IPS-18a (cell line): Measurements from ENCODE around the gene ARHGAP33.

ENCODE experiments used
- H3K27ac ChIP-seq: one replicate; pipeline ENCODE4 v1.5.1; 2013; ENCODE audit warnings: low read length
- H3K27me3 ChIP-seq: one replicate; pipeline ENCODE4 v1.6.1; 2013; ENCODE audit warnings: mild to moderate bottlenecking, low read length; ENCODE audit not compliant: control insufficient read depth, insufficient read depth
- H3K36me3 ChIP-seq: one replicate; pipeline ENCODE4 v1.6.1; 2013; ENCODE audit warnings: low read depth, low read length; ENCODE audit not compliant: control insufficient read depth
- H3K4me1 ChIP-seq: one replicate; pipeline ENCODE4 v1.6.1; 2013; ENCODE audit warnings: low read depth, low read length; ENCODE audit not compliant: control insufficient read depth
- H3K4me3 ChIP-seq: one replicate; pipeline ENCODE4 v1.5.1; 2013; ENCODE audit warnings: low read length
- H3K9ac ChIP-seq: one replicate; pipeline ENCODE4 v1.6.1; 2013; ENCODE audit warnings: mild to moderate bottlenecking, low read length, moderate library complexity
- H3K9me3 ChIP-seq: one replicate; pipeline ENCODE4 v1.6.1; 2013; ENCODE audit warnings: low read depth, low read length; ENCODE audit not compliant: control insufficient read depth

ARHGAP33 gene, protein sequence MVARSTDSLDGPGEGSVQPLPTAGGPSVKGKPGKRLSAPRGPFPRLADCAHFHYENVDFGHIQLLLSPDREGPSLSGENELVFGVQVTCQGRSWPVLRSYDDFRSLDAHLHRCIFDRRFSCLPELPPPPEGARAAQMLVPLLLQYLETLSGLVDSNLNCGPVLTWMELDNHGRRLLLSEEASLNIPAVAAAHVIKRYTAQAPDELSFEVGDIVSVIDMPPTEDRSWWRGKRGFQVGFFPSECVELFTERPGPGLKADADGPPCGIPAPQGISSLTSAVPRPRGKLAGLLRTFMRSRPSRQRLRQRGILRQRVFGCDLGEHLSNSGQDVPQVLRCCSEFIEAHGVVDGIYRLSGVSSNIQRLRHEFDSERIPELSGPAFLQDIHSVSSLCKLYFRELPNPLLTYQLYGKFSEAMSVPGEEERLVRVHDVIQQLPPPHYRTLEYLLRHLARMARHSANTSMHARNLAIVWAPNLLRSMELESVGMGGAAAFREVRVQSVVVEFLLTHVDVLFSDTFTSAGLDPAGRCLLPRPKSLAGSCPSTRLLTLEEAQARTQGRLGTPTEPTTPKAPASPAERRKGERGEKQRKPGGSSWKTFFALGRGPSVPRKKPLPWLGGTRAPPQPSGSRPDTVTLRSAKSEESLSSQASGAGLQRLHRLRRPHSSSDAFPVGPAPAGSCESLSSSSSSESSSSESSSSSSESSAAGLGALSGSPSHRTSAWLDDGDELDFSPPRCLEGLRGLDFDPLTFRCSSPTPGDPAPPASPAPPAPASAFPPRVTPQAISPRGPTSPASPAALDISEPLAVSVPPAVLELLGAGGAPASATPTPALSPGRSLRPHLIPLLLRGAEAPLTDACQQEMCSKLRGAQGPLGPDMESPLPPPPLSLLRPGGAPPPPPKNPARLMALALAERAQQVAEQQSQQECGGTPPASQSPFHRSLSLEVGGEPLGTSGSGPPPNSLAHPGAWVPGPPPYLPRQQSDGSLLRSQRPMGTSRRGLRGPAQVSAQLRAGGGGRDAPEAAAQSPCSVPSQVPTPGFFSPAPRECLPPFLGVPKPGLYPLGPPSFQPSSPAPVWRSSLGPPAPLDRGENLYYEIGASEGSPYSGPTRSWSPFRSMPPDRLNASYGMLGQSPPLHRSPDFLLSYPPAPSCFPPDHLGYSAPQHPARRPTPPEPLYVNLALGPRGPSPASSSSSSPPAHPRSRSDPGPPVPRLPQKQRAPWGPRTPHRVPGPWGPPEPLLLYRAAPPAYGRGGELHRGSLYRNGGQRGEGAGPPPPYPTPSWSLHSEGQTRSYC

GRCh38 chr19:35775298-35776101 lies at the start of gene ARHGAP33:
Gene ARHGAP33 (plus strand): TSS chr19:35775564. CDS start chr19:35775659, 95 bp downstream.
- H3K9me3 ChIP-seq, result no peaks in the 10 kb centered on the region
- H3K9ac ChIP-seq, result no peak within 1 kb of the TSS
- H3K27ac ChIP-seq, result no peak within 1 kb of the TSS
- H3K36me3 ChIP-seq, result no peaks in the 10 kb centered on the region
- peak within 1 kb of the TSS; percentile 67 for H3K4me3 ChIP-seq
- H3K4me1 ChIP-seq, result peaks cover 17% of the 10 kb centered on the region
- peaks cover 21% of the 10 kb centered on the region for H3K27me3 ChIP-seq

DNA sequence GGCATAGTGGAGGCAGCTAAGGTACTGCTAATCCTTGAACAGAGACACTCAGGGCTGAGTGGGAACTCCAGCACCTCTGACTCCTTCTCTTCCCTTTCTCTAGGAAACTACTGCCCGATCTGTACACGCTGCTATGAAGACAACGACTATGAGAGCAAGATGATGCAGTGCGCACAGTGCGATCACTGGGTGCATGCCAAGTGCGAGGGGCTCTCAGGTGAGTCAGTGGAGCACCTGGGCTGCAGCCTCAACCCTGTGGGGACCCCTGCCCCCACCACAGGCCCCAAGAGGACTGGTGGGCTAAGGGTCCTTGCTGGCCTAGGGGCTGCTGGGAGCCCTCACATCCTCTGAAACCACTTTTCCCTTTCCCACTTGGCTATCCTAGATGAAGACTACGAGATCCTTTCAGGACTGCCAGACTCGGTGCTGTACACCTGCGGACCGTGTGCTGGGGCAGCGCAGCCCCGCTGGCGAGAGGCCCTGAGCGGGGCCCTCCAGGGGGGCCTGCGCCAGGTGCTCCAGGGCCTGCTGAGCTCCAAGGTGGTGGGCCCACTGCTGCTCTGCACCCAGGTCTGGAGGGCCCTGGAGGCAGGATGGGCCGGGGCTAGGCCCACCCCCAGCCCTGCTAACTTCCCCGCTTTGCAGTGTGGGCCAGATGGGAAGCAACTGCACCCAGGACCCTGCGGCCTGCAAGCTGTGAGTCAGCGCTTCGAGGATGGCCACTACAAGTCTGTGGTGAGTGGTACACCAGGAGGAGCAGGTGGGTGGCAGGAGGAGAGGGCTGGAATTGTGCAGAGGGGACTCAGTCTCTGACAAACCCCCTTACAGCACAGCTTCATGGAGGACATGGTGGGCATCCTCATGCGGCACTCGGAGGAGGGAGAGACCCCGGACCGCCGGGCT lies 48.1 kb upstream of the ARHGAP33 start:
- peaks cover 97% of the 10 kb centered on the region for H3K36me3 ChIP-seq

GRCh38 chr19:35727956-35728706 lies 47.2 kb upstream of the ARHGAP33 start:
- H3K4me1 ChIP-seq, result no peaks in the 10 kb centered on the region
- peaks cover 93% of the 10 kb centered on the region for H3K36me3 ChIP-seq
- no peak overlapping the region for H3K27ac ChIP-seq
- no peak overlapping the region for H3K4me3 ChIP-seq
- no peaks in the 10 kb centered on the region for H3K27me3 ChIP-seq
- no peaks in the 10 kb centered on the region for H3K9me3 ChIP-seq
- H3K9ac ChIP-seq, result no peak overlapping the region

More for the DNA sequence above, 48.1 kb upstream of the ARHGAP33 start:
- no peak overlapping the region for H3K9ac ChIP-seq
- H3K27me3 ChIP-seq, result no peaks in the 10 kb centered on the region
- no peaks in the 10 kb centered on the region for H3K4me1 ChIP-seq
- H3K9me3 ChIP-seq, result no peaks in the 10 kb centered on the region
- no peak overlapping the region for H3K27ac ChIP-seq
- H3K4me3 ChIP-seq, result no peak overlapping the region

DNA sequence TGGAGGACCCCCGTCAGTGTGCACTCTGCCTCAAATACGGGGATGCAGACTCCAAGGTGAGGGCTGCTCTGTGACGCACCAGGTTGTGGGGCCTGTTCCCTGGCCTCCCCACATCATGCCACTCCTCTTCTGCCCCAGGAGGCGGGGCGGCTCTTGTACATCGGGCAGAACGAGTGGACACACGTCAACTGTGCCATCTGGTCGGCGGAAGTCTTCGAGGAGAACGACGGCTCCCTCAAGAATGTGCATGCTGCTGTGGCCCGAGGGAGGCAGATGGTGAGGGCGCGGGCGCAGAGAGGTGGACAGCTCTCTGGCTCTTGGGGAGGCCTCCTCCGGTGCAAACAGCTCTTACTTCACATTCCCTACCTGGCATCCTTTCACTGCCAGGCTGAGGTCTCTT lies 46.3 kb upstream of the ARHGAP33 start:
- no peaks in the 10 kb centered on the region for H3K4me1 ChIP-seq
- no peak overlapping the region for H3K4me3 ChIP-seq
- H3K9me3 ChIP-seq, result no peaks in the 10 kb centered on the region
- no peak overlapping the region for H3K9ac ChIP-seq
- H3K27ac ChIP-seq, result no peak overlapping the region
- H3K36me3 ChIP-seq, result peaks cover 91% of the 10 kb centered on the region
- H3K27me3 ChIP-seq, result no peaks in the 10 kb centered on the region

- Histone ChIP-seq H3K36me3 (peaks cover 87% of the 10 kb centered on the region), H3K4me1 (no peaks in the 10 kb centered on the region)
These were observed 45.6 kb upstream of the ARHGAP33 start for GRCh38 chr19:35729763-35730162.

GRCh38 chr19:35730326-35730725 lies 45.0 kb upstream of the ARHGAP33 start:
- peaks cover 81% of the 10 kb centered on the region for H3K36me3 ChIP-seq
- no peaks in the 10 kb centered on the region for H3K9me3 ChIP-seq
- no peaks in the 10 kb centered on the region for H3K4me1 ChIP-seq
- no peak overlapping the region for H3K4me3 ChIP-seq
- H3K27me3 ChIP-seq, result no peaks in the 10 kb centered on the region
- no peak overlapping the region for H3K27ac ChIP-seq
- no peak overlapping the region for H3K9ac ChIP-seq

More at GRCh38 chr19:35729763-35730162, 45.6 kb upstream of the ARHGAP33 start:
- no peak overlapping the region for H3K27ac ChIP-seq
- H3K4me3 ChIP-seq, result no peak overlapping the region
- no peaks in the 10 kb centered on the region for H3K27me3 ChIP-seq
- no peaks in the 10 kb centered on the region for H3K9me3 ChIP-seq
- H3K9ac ChIP-seq, result no peak overlapping the region

GRCh38 chr19:35731353-35731752 lies 44.0 kb upstream of the ARHGAP33 start:
- H3K36me3 ChIP-seq, result peaks cover 72% of the 10 kb centered on the region

DNA sequence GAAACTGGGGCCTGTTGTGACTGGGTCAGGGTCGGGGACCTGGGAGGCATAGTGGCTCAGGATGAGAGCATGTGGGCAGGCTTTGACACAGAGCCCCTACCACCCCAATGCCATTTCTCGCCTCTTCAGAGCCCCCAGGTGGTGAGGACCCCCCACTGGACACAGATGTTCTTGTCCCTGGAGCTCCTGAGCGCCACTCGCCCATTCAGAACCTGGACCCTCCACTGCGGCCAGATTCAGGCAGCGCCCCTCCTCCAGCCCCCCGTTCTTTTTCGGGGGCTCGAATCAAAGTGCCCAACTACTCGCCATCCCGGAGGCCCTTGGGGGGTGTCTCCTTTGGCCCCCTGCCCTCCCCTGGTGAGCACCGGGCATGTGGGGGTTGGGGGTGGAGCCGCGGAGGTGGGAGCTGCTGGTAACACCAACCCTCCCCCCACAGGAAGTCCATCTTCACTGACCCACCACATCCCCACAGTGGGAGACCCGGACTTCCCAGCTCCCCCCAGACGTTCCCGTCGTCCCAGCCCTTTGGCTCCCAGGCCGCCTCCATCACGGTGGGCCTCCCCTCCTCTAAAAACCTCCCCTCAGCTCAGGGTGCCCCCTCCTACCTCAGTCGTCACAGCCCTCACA lies 43.5 kb upstream of the ARHGAP33 start:
- H3K27ac ChIP-seq, result no peak overlapping the region
- H3K9ac ChIP-seq, result no peak overlapping the region
- H3K36me3 ChIP-seq, result peaks cover 73% of the 10 kb centered on the region
- no peaks in the 10 kb centered on the region for H3K4me1 ChIP-seq
- H3K27me3 ChIP-seq, result no peaks in the 10 kb centered on the region
- no peak overlapping the region for H3K4me3 ChIP-seq
- H3K9me3 ChIP-seq, result no peaks in the 10 kb centered on the region

More at GRCh38 chr19:35731353-35731752, 44.0 kb upstream of the ARHGAP33 start:
- Histone ChIP-seq H3K9ac (no peak overlapping the region), H3K4me1 (no peaks in the 10 kb centered on the region), H3K4me3 (no peak overlapping the region), H3K27me3 (no peaks in the 10 kb centered on the region), H3K9me3 (no peaks in the 10 kb centered on the region), H3K27ac (no peak overlapping the region)

DNA sequence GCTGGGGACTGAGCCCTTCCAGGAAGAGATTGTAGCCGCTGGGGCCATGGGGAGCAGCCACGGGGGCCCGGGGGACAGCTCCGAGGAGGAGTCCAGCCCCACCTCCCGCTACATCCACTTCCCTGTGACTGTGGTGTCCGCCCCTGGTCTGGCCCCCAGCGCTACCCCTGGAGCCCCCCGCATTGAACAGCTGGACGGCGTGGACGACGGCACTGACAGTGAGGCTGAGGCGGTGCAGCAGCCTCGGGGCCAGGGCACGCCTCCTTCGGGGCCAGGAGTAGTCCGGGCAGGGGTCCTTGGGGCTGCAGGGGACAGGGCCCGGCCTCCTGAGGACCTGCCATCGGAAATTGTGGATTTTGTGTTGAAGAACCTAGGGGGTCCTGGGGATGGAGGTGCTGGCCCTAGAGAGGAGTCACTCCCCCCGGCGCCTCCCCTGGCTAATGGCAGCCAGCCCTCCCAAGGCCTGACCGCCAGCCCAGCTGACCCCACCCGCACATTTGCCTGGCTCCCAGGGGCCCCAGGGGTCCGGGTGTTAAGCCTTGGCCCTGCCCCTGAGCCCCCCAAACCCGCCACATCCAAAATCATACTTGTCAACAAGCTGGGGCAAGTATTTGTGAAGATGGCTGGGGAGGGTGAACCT lies 42.7 kb upstream of the ARHGAP33 start:
- Histone ChIP-seq H3K4me3 (no peak overlapping the region), H3K9ac (no peak overlapping the region), H3K9me3 (no peaks in the 10 kb centered on the region), H3K27ac (no peak overlapping the region), H3K36me3 (peaks cover 68% of the 10 kb centered on the region), H3K4me1 (no peaks in the 10 kb centered on the region), H3K27me3 (no peaks in the 10 kb centered on the region)
